ENCODE data around the gene KDM4B.

KDM4B gene

DNA sequence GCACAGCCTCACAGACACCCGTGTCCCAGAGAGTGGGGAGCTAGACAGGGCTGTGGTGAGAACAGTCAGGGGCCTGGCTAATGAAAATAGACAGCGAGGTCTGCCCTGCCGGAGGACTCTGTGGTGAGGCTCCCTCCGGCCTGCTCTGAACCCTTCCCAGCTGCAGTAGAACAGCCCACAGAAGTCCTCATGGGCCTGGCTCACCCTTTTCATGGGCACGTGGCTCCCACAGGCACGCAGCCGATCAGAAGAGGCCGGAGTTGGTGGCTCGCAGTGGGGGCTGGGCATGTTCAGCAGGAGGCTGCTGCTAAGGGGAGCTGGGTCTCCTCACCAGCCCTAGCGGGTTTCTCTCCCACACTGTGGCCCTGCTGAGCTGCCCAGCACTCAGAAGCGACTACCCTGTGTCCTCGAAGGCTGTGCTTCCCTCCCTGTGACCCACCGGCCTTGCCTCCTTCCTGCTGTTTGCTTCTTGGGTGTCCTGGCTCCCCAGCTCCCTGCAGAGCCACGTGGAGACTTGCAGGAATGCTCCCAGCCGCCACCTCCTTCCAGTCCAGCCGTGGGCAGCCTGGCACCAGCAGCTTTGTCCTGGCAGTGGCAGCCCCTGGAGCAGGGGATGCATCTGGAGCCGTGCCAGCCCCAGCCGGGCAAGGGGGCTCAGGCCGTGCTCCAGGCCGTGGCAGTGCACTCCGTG, 138.7 kb downstream of the KDM4B start:
- DNase-seq (ENCODE audit: low read depth), result no peak

DNA sequence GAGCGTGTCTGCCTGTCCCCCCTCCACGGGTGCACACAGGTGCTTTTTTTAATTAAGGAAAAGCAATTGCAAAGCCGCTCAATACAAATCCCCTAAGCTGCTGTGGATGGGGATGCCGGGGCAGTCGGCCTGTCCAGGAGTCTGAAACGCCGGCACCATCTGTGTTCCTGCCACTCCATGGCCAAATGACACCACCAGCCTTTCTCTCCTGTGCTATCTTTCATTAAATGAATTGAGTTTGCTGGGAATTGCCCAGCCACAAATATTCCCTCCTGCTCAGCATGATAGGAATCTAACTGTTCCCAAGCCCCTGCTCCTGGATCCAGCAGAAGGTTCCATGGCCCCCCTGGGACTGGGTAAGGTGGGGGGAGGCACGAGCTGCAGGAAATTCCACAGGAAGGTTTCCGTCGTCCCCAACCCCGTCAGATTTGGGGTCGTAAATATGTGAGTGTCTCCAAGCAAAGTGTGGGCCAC, 139.2 kb downstream of the KDM4B start:
- no peak for DNase-seq (ENCODE audit: low read depth)

DNA sequence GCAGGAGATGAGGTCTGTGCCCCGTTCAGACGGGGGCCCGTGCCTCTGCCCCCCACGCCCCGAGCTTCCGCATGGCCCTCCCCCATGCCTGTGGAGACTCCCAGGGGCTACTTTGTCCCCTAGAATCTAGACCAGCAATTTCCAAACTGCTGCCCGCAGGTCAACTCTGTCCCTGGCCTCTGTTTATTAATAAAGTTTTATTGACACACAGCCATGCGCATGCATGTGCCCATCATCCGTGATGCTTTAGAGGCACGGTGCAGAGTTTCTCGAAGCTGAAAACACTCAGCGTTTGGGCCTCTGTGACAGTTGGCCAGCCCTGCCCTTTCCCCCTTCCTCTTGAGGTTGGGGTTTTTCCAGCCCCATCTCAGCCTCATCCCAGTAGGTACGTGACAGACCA, 140.0 kb downstream of the KDM4B start:
- DNase-seq (ENCODE audit: low read depth), result no peak

DNA sequence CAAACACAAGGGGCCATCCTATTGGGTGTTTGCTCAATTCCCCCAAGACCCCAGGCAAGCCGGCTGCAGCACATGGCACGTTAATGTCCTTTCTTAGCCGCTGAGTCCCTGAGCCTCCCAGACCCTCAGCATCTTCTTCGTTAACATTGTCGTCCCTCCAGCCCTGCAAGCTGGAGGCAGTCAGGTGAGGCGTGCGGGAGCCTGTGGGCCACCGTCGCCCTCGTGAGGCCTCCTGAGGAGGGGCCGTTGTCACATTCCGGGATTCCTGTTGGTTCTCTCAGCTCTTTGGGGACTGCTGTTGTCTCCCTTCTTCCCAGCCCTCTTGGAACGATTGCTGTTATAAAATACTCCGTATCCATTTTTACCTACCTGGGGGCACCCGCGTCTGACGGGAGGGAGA, 140.6 kb downstream of the KDM4B start:
- DNase-seq (ENCODE audit: low read depth), result no peak

DNA sequence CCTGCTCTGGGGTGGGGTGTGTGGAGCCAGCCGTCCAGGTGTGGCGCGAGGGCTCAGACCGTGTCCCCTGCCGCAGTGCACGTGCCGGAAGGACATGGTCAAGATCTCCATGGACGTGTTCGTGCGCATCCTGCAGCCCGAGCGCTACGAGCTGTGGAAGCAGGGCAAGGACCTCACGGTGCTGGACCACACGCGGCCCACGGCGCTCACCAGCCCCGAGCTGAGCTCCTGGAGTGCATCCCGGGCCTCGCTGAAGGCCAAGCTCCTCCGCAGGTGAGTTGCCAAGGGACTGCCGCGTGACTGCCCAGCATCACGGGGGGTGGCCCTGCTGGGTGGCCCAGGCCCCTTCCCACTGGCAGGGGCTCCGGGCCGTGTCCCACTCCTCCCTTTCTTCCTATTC, 141.6 kb downstream of the KDM4B start:
- no peak for DNase-seq (ENCODE audit: low read depth)

DNA sequence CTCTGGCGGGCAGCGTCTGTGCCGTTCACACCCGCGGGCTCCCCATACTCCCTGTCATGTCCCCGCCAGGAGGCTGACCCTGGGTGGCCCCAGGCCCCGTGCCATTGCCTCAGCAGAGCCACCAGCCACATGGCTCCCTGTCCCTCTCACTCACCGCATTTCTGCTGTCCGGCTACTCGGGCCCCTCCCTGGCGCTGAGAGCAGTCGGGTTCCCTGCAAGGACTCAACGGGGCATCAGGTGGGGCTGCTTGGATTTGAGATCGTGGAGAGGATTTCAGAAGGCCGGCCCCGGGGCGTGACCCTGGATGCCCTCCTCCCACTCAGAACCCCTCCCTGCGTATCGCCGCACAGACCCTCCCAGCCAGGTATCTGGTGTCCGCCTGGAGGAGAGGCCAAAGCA, 142.1 kb downstream of the KDM4B start:
- DNase-seq (ENCODE audit: low read depth), result no peak

DNA sequence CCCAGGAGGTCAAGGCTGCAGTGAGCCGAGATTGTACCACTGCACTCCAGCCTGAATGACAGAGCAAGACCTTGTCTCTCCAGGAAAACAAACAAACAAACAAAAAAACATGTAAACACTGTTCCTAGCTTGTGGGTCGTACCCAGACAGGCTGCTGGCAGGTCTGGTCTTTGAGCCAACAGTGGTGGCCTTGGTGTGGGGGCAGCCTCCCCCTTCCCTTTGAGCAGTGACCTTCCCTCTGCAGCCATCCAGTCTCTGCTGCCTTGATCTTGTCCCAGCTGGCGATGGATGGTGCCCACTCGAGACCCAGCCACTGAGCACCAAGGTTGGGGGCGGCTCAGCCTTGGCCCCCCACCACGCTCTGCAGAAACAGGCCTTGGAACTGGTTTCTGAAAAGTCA, 143.3 kb downstream of the KDM4B start:
- DNase-seq (ENCODE audit: low read depth), result no peak

DNA sequence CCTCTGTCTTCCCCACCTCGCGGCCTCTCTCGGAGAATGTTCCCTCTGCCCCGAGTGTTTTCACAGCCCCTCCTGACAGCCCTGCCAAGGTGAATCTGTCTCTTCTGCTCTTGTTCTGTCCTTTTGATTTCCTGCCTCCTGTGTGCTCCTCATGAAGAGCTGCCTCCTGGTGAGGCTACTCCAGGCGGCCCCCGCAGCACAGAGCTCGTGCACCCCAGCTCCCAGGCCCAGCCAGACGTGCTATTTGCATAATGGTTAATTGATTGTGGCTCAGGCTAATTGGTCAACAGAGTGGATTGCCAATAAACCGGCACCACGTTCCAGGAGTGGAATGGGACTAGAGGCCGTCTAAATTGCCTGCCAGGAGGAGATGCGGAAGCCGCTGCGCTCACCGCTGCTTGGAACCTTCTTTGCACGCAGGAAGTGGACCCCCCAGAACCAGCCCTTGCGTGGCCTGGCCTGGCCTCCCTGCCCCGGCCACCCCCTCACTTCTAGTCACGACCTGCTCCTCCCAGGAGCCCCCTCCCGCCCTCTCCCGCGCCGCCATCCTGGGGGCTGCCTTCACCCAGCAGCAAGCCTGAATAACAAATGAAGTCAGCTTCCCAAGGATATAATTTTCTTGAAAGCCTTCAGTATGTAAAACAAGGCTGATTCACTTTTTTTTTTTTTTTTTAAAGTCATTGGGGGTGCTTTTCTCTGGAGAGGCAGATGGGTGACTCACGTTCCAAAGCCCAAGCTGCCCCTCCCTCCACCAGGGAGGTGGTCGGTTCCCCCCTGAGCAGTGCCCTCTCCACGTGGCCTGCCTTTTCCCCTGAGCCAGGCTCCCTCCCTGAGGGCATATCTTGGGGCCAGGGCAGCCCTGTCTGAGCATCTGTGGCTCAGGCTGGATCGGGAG, 144.0 kb downstream of the KDM4B start:
- DNase-seq (ENCODE audit: low read depth), result no peak

DNA sequence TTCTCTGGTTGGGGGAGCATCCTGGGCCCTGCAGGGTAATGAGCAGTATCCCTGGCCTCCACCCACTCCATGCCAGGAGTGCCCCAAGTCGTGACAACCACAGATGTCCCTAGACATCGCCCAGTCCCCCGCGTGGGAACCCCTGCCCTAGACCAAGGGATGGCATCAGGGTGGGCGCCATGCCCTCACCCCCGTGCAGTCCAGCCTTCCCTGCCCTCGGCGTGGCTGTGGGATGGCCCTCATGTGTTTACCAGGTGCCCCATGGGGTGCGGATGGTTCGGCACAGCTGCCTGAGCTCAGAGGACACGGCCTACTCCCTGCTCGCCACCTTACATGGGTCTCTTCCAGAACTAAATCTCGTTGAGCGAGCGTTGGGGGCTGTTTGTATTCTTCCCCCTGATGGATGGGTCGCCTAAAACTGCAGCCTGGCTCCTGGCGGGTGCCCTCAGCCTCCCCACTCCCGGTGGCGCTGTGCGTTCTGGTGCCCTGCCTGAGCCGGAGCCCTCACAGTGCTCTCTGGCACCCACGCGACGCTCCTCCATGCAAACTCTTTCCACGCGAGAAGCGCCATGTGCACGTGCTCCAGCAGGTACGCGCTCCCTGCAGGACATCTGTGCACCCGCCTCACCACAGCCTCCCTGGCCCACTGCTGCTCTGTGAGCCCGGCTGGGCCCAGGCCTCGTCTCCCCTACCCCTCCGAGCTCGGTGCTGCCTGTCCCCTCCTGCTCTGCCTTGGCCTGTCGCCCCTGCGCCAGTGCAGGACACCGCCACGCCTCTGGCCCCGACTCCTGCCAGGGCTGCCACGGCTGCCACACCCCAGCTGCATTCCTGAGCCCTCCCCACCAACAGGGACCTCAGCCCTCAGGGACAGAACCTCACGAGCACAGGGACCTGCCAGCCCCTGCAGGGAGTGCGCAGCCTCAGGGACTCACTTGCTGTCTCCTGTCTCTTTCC, 145.0 kb downstream of the KDM4B start:
- no peak for DNase-seq (ENCODE audit: low read depth)

DNA sequence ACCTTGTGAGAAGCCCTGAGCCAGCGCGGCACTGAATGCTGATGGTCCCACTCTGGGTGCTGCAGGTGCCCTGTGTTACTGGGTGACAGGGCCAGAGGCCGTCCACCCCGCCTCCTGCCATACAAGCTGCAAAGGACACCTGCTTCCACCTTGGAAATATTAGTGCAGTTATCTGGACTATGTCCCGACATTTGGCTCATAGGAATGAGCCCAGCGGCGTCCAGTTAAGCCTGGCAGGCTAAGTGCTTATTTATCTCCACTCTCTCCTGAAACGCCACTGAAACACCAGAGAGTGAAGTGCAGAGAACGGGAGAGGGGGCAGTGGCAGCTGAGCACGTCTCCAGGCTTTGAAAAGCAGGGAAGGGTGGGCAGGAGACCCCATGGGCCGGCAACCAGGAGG, 145.8 kb downstream of the KDM4B start:
- no peak for DNase-seq (ENCODE audit: low read depth)

DNA sequence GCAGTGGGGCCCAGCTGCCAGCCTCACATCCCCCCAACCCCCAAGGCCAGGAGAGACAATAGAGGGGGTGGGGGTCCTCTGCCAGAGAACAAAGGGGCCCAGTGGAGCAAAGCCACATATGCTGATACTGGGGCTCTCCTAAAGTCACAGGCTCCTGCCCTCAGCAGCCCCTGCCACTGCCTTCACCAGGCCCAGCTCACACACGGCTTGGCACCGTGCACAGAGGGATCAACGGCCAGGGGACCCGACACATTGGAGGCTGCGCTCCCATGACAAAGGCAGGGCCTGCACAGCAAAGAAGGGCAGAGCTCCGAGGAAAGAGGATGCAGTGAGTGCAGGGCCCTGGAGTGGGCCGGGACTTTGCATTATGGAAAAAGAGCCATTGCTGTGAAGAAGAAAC, 146.4 kb downstream of the KDM4B start:
- DNase-seq (ENCODE audit: low read depth), result no peak

DNA sequence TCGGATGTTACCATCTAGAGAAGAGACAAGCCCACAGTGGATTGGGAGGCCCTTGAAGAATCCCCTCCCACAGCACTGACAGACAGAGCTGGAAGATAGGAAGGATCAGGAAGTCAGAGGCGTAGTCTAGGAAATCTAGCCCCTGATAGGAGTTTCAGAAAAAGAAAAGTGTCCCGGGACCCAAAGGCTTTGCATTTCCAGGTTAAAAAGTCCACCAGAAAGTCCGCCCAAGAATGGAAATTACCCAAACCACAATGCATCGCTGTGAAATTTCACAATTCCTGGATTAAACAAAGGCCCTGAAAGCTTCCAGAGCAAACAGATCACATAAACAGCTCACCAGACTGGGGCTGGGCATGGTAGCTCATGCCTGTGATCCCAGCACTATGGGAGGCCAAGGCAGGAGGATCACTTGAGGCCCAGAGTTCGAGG, 146.9 kb downstream of the KDM4B start:
- DNase-seq (ENCODE audit: low read depth), result no peak

DNA sequence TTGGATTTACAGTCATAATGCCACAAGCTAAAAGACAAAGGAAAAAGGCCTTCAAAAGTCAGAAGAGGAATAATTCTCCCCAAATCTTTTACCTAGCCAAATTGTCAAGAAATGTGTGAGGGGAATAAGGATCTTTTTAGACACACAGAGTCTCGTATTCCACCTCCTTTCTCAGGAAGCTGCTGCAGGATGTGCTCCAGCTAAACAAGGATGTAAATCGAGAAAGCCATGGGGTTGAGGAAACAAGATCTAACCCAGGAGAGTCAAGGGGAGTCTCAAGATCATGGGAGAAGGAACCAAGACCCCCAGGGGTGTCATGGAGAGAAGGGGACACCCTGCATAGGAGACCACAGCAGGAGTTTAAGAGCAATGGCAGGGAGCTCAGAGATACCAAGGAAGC, 147.4 kb downstream of the KDM4B start:
- DNase-seq (ENCODE audit: low read depth), result no peak

DNA sequence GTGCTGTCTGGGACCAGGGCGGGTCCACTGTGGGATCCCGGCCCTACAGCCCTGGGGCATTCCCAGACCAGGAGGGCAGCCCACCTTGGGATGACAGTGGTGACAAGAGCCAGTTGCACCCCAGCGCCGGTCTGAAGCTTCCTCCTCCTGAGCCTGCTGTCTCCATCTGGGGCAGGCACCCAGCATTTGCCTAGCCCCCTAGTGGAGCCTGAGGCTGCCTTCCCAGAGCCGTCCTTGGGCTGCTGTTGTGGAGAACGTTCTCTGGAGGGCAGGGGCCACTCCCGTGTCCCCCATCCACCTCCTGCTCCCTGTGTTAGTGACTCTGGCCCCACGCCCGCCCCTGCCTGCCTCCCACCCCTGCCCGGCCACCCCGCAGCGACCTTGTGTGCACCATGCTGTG, 148.5 kb downstream of the KDM4B start:
- DNase-seq (ENCODE audit: low read depth), result no peak

DNA sequence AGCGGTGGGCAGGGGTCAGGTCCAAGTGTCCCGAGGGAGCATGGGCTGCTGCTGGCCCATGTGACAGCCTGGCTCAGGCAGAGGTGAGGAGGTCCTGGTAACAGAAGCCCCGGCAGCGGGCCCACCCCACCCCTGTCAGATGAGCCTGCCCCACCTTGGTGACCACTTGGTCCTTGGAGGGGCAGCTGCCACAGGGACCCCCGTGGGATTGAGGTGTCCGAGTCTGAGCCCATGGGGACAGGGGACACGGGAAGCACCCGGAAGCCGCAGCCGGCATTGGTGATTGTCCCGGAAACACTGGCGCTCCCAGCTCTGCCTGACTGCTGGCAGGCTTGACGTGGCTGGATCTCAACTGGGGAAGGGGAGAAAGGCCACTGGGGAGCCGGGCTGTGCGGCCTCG, 149.1 kb downstream of the KDM4B start:
- DNase-seq (ENCODE audit: low read depth), result no peak

DNA sequence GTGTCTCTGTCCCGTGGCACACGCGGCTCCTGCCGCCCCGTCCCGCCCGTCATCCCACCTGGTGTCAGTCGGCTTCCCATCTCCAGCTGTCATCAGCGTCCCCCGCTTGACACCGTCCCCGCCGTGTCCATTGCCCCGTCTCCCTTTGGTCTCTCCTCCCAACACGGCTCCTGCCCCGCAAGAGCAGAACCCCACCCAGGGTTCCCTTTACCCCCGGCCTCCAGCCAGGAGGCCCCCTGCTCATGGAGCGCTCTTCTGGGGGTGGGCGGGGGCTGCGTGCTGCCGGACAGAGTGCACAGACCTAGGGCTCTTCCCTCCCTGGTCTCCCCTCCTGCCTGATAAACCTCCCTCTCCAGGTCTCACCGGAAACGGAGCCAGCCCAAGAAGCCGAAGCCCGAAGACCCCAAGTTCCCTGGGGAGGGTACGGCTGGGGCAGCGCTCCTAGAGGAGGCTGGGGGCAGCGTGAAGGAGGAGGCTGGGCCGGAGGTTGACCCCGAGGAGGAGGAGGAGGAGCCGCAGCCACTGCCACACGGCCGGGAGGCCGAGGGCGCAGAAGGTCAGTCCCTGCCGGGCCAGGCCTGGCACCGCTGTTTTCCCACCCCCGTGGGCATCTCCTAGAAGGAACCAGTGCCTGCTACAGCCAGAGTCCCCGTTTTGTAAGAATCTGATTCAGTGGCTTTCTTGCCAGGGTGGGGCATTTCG, 150.5 kb downstream of the KDM4B start:
- DNase-seq (ENCODE audit: low read depth), result no peak

DNA sequence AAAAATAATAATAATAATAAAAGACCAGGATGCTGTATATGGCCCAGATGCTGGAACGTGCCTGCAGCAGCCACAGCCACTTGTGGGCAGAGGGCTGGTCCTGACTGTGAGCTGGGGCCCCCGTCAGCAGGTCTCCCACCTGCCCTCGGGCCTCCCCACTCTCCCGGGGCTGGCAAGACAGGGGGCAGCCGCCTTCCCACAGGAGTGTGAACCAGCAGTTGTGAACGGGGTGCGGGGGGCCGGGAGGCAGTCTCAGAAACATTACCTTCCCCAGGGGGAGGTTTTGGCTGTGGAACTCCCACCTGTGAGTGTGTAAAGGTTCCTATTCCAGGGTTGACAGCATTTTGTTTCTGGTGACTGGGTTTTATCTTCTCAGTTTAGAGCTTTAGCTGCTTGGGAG, 151.4 kb downstream of the KDM4B start:
- DNase-seq (ENCODE audit: low read depth), result no peak

DNA sequence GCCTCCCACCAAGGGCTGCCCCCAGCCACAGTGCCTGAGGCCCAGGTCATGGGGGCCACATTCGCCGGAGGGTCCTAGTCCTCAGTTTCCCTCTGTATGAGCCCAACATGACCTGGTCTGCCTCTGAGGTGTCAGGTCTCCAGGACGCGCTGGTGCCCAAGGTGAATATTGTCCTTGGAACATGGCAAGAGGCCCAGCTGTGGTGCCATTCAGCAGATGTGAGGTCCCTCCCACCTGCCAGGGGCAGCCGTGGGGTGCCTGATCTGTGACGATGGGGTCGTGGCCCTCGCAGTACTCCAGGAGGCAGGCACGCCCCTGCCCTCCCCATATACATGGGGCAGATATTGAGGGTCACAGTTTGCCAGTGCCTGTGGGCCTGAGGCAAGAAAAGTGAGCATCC, 151.9 kb downstream of the KDM4B start:
- DNase-seq (ENCODE audit: low read depth), result no peak

DNA sequence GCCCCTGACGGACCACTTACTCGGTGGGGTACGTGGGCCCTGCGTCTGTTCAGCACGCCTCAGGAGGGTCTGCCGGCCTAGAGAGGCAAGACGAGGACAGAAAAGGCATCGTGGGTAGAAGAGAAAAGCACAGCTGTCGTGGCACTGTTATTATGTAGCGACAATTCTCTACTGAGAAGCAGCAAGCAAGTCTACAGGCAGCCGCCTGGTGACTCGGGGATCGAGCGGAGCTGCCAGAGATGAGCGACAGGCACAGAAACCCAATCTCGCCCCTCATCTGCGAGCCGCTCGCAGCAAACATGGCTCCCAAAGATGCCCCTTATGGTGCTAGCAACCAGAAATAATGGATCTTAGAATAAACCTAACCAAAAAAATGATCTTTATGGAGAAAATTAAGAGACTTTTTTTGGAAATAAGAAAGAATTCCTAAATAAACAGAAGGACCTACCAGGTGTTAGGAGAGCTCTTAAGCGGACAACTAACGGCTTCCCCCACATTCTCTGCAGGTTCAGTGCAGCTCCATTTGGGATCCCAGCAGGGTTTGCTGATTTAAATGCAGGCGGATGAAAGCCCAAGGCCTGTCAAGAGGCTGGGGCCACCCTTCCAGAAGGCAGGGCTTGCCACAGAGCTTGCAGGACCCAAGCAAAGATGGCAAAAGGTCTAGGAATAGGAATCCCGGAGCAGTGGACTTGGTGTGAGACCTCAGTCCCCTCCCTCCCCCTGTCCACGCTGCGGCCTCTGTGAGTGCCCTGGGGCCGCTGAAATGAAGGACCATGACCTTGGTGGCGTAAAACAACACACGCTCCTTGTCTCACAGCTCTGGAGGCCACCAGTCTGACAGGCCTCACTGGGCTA, 152.6 kb downstream of the KDM4B start:
- DNase-seq (ENCODE audit: low read depth), result no peak

DNA sequence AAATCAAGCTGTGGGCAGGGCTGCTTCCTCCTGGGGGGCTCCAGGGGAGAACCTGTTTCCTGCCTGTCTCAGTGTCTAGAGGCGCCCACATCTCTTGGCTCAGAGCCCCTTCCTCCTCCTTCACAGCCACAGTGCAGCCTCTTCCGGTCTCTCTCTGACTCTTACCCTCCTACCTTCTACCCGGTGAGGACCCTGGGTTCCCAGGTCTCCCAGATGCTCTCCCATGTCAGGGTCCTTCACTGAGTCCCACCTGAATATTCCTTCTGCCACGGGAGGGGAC, 153.1 kb downstream of the KDM4B start:
- no peak for DNase-seq (ENCODE audit: low read depth)
